OCI-LY3 (cell line): ENCODE results near the gene HOXD8.

Experiments used
- H2AFZ ChIP-seq: fragments of 200-600, 300-600 bp; shearing (Covaris generic); 2 replicates; pipeline ENCODE4 v1.6.0; 2014; ENCODE audit warnings: antibody characterized with exemption, low read depth, low read length
- H3K27ac ChIP-seq: fragments of 200-600, 300-600 bp; sonication (generic); 2 replicates; pipeline ENCODE4 v1.5.1; 2014; ENCODE audit warnings: mild to moderate bottlenecking, low read length, moderate library complexity, mixed read lengths
- H3K27me3 ChIP-seq: fragments of 200-600, 300-600 bp; sonication (generic); 2 replicates; pipeline ENCODE4 v1.6.1; 2014; ENCODE audit warnings: low read depth, low read length, mixed read lengths
- H3K36me3 ChIP-seq: fragments of 200-600, 300-600 bp; sonication (generic); replicated peaks from 2 replicates; pipeline ENCODE3; 2014; ENCODE audit warnings: low read depth, low read length, mixed read lengths
- H3K4me1 ChIP-seq: fragments of 300-600, 200-600 bp; sonication (generic); 2 replicates; pipeline ENCODE4 v1.6.1; 2014; ENCODE audit warnings: low read length, mixed read lengths
- H3K4me2 ChIP-seq: fragments of 200-600, 300-600 bp; sonication (generic); 2 replicates; pipeline ENCODE4 v1.6.1; 2014; ENCODE audit warnings: low read length, mixed read lengths
- H3K4me3 ChIP-seq: fragments of 300-600, 200-600 bp; sonication (generic); 2 replicates; pipeline ENCODE4 v1.5.1; 2014; ENCODE audit warnings: antibody characterized with exemption, mild to moderate bottlenecking, low read length, moderate library complexity
- H3K79me2 ChIP-seq: fragments of 300-600, 200-600 bp; shearing (Covaris generic); 2 replicates; pipeline ENCODE4 v1.6.1; 2014; ENCODE audit warnings: mild to moderate bottlenecking, low read length, mixed read lengths
- H3K9ac ChIP-seq: fragments of 300-600, 200-600 bp; shearing (Covaris generic); 2 replicates; pipeline ENCODE4 v1.6.0; 2014; ENCODE audit warnings: mild to moderate bottlenecking, low read length, moderate library complexity
- H3K9me3 ChIP-seq: fragments of 200-600, 300-600 bp; shearing (Covaris generic); 2 replicates; pipeline ENCODE4 v1.6.1; 2014; ENCODE audit warnings: low read length, mixed read lengths; ENCODE audit not compliant: insufficient read depth
- H4K20me1 ChIP-seq: fragments of 200-600, 300-600 bp; sonication (generic); 2 replicates; pipeline ENCODE4 v1.6.1; 2016; ENCODE audit warnings: low read length, mixed read lengths; ENCODE audit not compliant: insufficient read depth
- CTCF ChIP-seq: fragments of 200-600, 300-600 bp; sonication (generic); IDR thresholded peaks from 2 replicates; pipeline ENCODE4 v1.5.1; 2014; ENCODE audit warnings: antibody characterized with exemption, low read length, low read depth
- EZH2phosphoT487 ChIP-seq: fragments of 200-600 bp; shearing (Covaris generic); IDR thresholded peaks from 2 replicates; pipeline ENCODE4 v1.6.1; 2018; ENCODE audit warnings: antibody characterized with exemption, mixed run types, low read depth

The HOXD8 gene

GRCh38 chr2:176096243-176096985, 33.1 kb upstream of the HOXD8 start:
- H3K27ac ChIP-seq, result peak overlapping the region; percentile 51
- peak overlapping the region; percentile 98 for H2AFZ ChIP-seq
- H3K9me3 ChIP-seq, result no peaks in the 10 kb centered on the region

GRCh38 chr2:176096986-176097819, 32.3 kb upstream of the HOXD8 start:
- H4K20me1 ChIP-seq, result no peaks in the 10 kb centered on the region
- peak; percentile 78 for TF ChIP-seq CTCF
- TF ChIP-seq EZH2phosphoT487, result no peak
- H2AFZ ChIP-seq, result peak overlapping the region; percentile 98
- no peaks in the 10 kb centered on the region for H3K27me3 ChIP-seq
- no peaks in the 10 kb centered on the region for H3K79me2 ChIP-seq
- no peaks in the 10 kb centered on the region for H3K9me3 ChIP-seq
- H3K4me2 ChIP-seq, result peak overlapping the region; percentile 99
- peak overlapping the region; percentile 77 for H3K9ac ChIP-seq
- peak overlapping the region; percentile 81 for H3K4me3 ChIP-seq
- no peaks in the 10 kb centered on the region for H3K36me3 ChIP-seq
- H3K4me1 ChIP-seq, result peaks cover 7% of the 10 kb centered on the region
- peak overlapping the region; percentile 51 for H3K27ac ChIP-seq

More at GRCh38 chr2:176096243-176096985, 33.1 kb upstream of the HOXD8 start:
- Histone ChIP-seq H3K79me2 (no peaks in the 10 kb centered on the region), H3K4me2 (peak overlapping the region; percentile 99), H4K20me1 (no peaks in the 10 kb centered on the region), H3K4me1 (peaks cover 7% of the 10 kb centered on the region), H3K27me3 (no peaks in the 10 kb centered on the region), H3K4me3 (peak overlapping the region; percentile 81), H3K9ac (peak overlapping the region; percentile 77), H3K36me3 (no peaks in the 10 kb centered on the region)
- TF ChIP-seq EZH2phosphoT487, result no peak

- peak overlapping the region; percentile 77 for H3K9ac ChIP-seq
- TF ChIP-seq CTCF, result no peak
- no peak for TF ChIP-seq EZH2phosphoT487
- no peaks in the 10 kb centered on the region for H3K79me2 ChIP-seq
- H3K36me3 ChIP-seq, result no peaks in the 10 kb centered on the region
- peaks cover 7% of the 10 kb centered on the region for H3K4me1 ChIP-seq
- H3K27me3 ChIP-seq, result no peaks in the 10 kb centered on the region
- H3K4me3 ChIP-seq, result peak overlapping the region; percentile 81
- H3K9me3 ChIP-seq, result no peaks in the 10 kb centered on the region
- peak overlapping the region; percentile 98 for H2AFZ ChIP-seq
- no peaks in the 10 kb centered on the region for H4K20me1 ChIP-seq
- peak overlapping the region; percentile 99 for H3K4me2 ChIP-seq
- H3K27ac ChIP-seq, result no peak overlapping the region
Observed at GRCh38 chr2:176097820-176098365, 31.6 kb upstream of the HOXD8 start.

- Histone ChIP-seq H3K4me1 (peaks cover 7% of the 10 kb centered on the region), H3K4me3 (peak overlapping the region; percentile 81), H3K9me3 (no peaks in the 10 kb centered on the region), H3K9ac (no peak overlapping the region), H2AFZ (no peak overlapping the region; the same call in 1 of the 2 replicates), H3K4me2 (peak overlapping the region; percentile 99), H3K27ac (no peak overlapping the region), H3K27me3 (no peaks in the 10 kb centered on the region), H4K20me1 (no peaks in the 10 kb centered on the region), H3K79me2 (no peaks in the 10 kb centered on the region), H3K36me3 (no peaks in the 10 kb centered on the region)
- no peak for TF ChIP-seq EZH2phosphoT487
- no peak for TF ChIP-seq CTCF
Observed at GRCh38 chr2:176098366-176099158, 30.9 kb upstream of the HOXD8 start.
